ENCODE data around the gene IL17RA.

- TF ChIP-seq EZH2 (IDR thresholded peaks at IDR 0.05; ENCODE audit: insufficient read depth, poor library complexity, severe bottlenecking) (no peak), EZH2phosphoT487 (IDR thresholded peaks at IDR 0.05; ENCODE audit: insufficient read depth, low read depth) (no peak)
Observed at GRCh38 chr22:17056058-17056457, 28.7 kb upstream of the IL17RA start.

Measured in GM23248 (cell line).